H9 (cell line): ENCODE data around the gene TXNRD1. TPM values are rescaled to one million over a fixed set of nuclear protein-coding genes. Genes with fewer than 3 reads are reported as not detected.

Experiments used
- DNase-seq: peaks from one replicate; pipeline ENCODE4 v3.0.0-alpha.2; 2017
- H2AFZ ChIP-seq: one replicate; pipeline ENCODE4 v1.6.1; 2013; ENCODE audit warnings: mild to moderate bottlenecking, low read length, control low read depth, moderate library complexity
- H2AK5ac ChIP-seq: 2 replicates; pipeline ENCODE4 v1.6.1; 2013; ENCODE audit warnings: low read length, control low read depth, mixed read lengths; ENCODE audit not compliant: insufficient read length
- H2BK120ac ChIP-seq: one replicate; pipeline ENCODE4 v1.6.1; 2013; ENCODE audit warnings: low read depth, mild to moderate bottlenecking, low read length, control low read depth, inconsistent platforms; ENCODE audit not compliant: poor library complexity, severe bottlenecking
- H2BK12ac ChIP-seq: 2 replicates; pipeline ENCODE4 v1.6.1; 2013; ENCODE audit warnings: low read length, control low read depth, mixed read lengths, low read depth; ENCODE audit not compliant: insufficient read length
- H2BK15ac ChIP-seq: 2 replicates; pipeline ENCODE4 v1.6.1; 2013; ENCODE audit warnings: low read depth, low read length, control low read depth
- H2BK20ac ChIP-seq: one replicate; pipeline ENCODE4 v1.6.1; 2013; ENCODE audit warnings: low read depth, mild to moderate bottlenecking, low read length, control low read depth, inconsistent platforms; ENCODE audit not compliant: poor library complexity, severe bottlenecking
- H2BK5ac ChIP-seq: 2 replicates; pipeline ENCODE4 v1.6.1; 2013; ENCODE audit warnings: low read length, control low read depth, mixed read lengths; ENCODE audit not compliant: insufficient read length
- H3K14ac ChIP-seq: 2 replicates; pipeline ENCODE4 v1.6.1; 2013; ENCODE audit warnings: low read length, control low read depth; ENCODE audit not compliant: insufficient read depth
- H3K18ac ChIP-seq: 2 replicates; pipeline ENCODE4 v1.6.1; 2013; ENCODE audit warnings: low read depth, mild to moderate bottlenecking, mixed read lengths, low read length, control low read depth; ENCODE audit not compliant: insufficient read length
- H3K23ac ChIP-seq: 2 replicates; pipeline ENCODE4 v1.6.1; 2013; ENCODE audit warnings: low read length, control low read depth, mixed read lengths, low read depth; ENCODE audit not compliant: insufficient read length
- H3K23me2 ChIP-seq: 2 replicates; pipeline ENCODE4 v1.6.1; 2013; ENCODE audit warnings: low read depth, mild to moderate bottlenecking, mixed read lengths, low read length, control low read depth; ENCODE audit not compliant: insufficient read length, poor library complexity, severe bottlenecking
- H3K27ac ChIP-seq: 2 replicates; pipeline ENCODE4 v1.5.1; 2013; ENCODE audit warnings: low read length, control low read depth, mixed read lengths, low read depth; ENCODE audit not compliant: insufficient read length
- H3K27me3 ChIP-seq: 2 replicates; pipeline ENCODE4 v1.6.1; 2013; ENCODE audit warnings: low read length, control low read depth, inconsistent platforms; ENCODE audit not compliant: insufficient read depth
- H3K4ac ChIP-seq: 2 replicates; pipeline ENCODE4 v1.6.1; 2013; ENCODE audit warnings: low read depth, mild to moderate bottlenecking, control low read depth, inconsistent platforms, low read length, moderate library complexity
- H3K4me1 ChIP-seq: 2 replicates; pipeline ENCODE4 v1.6.1; 2013; ENCODE audit warnings: low read length, control low read depth, inconsistent platforms; ENCODE audit not compliant: insufficient read depth
- H3K4me2 ChIP-seq: 2 replicates; pipeline ENCODE4 v1.6.1; 2013; ENCODE audit warnings: low read length, control low read depth, mixed read lengths; ENCODE audit not compliant: insufficient read length, insufficient read depth
- H3K56ac ChIP-seq: 2 replicates; pipeline ENCODE4 v1.6.1; 2013; ENCODE audit warnings: low read depth, mild to moderate bottlenecking, mixed read lengths, low read length, control low read depth; ENCODE audit not compliant: insufficient read length
- H3K79me1 ChIP-seq: 2 replicates; pipeline ENCODE4 v1.6.1; 2013; ENCODE audit warnings: low read depth, mild to moderate bottlenecking, moderate library complexity, low read length, control low read depth, inconsistent platforms; ENCODE audit not compliant: insufficient read depth, poor library complexity, severe bottlenecking
- H3K79me2 ChIP-seq: 2 replicates; pipeline ENCODE4 v1.6.1; 2013; ENCODE audit warnings: low read length, control low read depth, inconsistent platforms; ENCODE audit not compliant: insufficient read depth
- H3K9ac ChIP-seq: 2 replicates; pipeline ENCODE4 v1.6.1; 2013; ENCODE audit warnings: low read length, control low read depth, mixed read lengths; ENCODE audit not compliant: insufficient read length; ENCODE audit errors: extremely low read depth
- H3K9me3 ChIP-seq: one replicate; pipeline ENCODE4 v1.6.1; 2013; ENCODE audit warnings: low read depth, low read length, inconsistent platforms; ENCODE audit not compliant: control insufficient read depth
- H3T11ph ChIP-seq: one replicate; pipeline ENCODE4 v1.6.1; 2013; ENCODE audit warnings: mild to moderate bottlenecking, low read length, control low read depth, inconsistent platforms
- H4K20me1 ChIP-seq: one replicate; pipeline ENCODE4 v1.6.1; 2013; ENCODE audit not compliant: control insufficient read depth, insufficient read length, insufficient read depth
- H4K5ac ChIP-seq: 2 replicates; pipeline ENCODE4 v1.6.1; 2013; ENCODE audit warnings: low read depth, mild to moderate bottlenecking, mixed read lengths, low read length, control low read depth; ENCODE audit not compliant: insufficient read length
- H4K8ac ChIP-seq: replicated peaks from 2 replicates; pipeline ENCODE4 v1.6.1; 2013; ENCODE audit warnings: low read length, control low read depth, mixed read lengths, low read depth; ENCODE audit not compliant: insufficient read length
- H4K91ac ChIP-seq: 2 replicates; pipeline ENCODE4 v1.6.1; 2013; ENCODE audit warnings: low read depth, mild to moderate bottlenecking, moderate library complexity, mixed read lengths, low read length, control low read depth; ENCODE audit not compliant: insufficient read length
- H3K27ac Mint-ChIP-seq, 3 experiments: 2 replicates in 2 of 3; 3 replicates in 1 of 3; pipeline ENCODE4 v1.8.0; 2020 to 2021; ENCODE audit warnings: mixed read lengths in 3 of 3, mild to moderate bottlenecking in 1 of 3, moderate library complexity in 1 of 3
- H3K27me3 Mint-ChIP-seq: 2 replicates; pipeline ENCODE4 v1.8.0; 2021; ENCODE audit warnings: low read depth, mild to moderate bottlenecking, moderate library complexity, mixed read lengths
- H3K36me3 Mint-ChIP-seq, 3 experiments: 2 replicates in 2 of 3; 3 replicates in 1 of 3; pipeline ENCODE4 v1.8.0; 2020 to 2021; ENCODE audit warnings: low read depth in 3 of 3, mixed read lengths in 3 of 3; ENCODE audit not compliant: insufficient read depth in 1 of 3
- H3K4me1 Mint-ChIP-seq, 2 experiments: 2 replicates each; pipeline ENCODE4 v1.8.0; 2020; ENCODE audit warnings: mixed read lengths in 2 of 2
- H3K4me3 Mint-ChIP-seq, 2 experiments: 2 replicates in 1 of 2; 3 replicates in 1 of 2; pipeline ENCODE4 v1.8.0; 2020 to 2021; ENCODE audit warnings: mild to moderate bottlenecking in 2 of 2, mixed read lengths in 2 of 2, moderate library complexity in 1 of 2
- H3K9me3 Mint-ChIP-seq, 2 experiments: 2 replicates in 1 of 2; 3 replicates in 1 of 2; pipeline ENCODE4 v1.8.0; 2020; ENCODE audit warnings: mild to moderate bottlenecking in 2 of 2, mixed read lengths in 2 of 2, moderate library complexity in 1 of 2
- WGBS: extraction: QIAGEN DNeasy Blood & Tissue Kit; methylation state at CpG from one replicate; pipeline ENCODE4 v1.1.7; 2013; ENCODE audit warnings: missing lambda C conversion rate, low lambda C conversion rate, mixed read lengths; ENCODE audit not compliant: insufficient read length; ENCODE audit errors: extremely low coverage; 5-methylcytosine and 5-hydroxymethylcytosine counted together
- total RNA-seq: library from RNA; stranded (reverse); gene quantifications from 2 replicates; pipeline ENCODE4 v1.2.1, GENCODE V29; 2021
- TF ChIP-seq, protein P1 (sequence below): fragments of 200-600 bp; sonication (generic); conservative IDR thresholded peaks from 3 replicates; pipeline ENCODE4 v1.8.0; 2021; ENCODE audit warnings: antibody characterized with exemption, mild to moderate bottlenecking

Gene TXNRD1
- total RNA-seq, 1 experiment from 2014 or later: 100 TPM

DNA sequence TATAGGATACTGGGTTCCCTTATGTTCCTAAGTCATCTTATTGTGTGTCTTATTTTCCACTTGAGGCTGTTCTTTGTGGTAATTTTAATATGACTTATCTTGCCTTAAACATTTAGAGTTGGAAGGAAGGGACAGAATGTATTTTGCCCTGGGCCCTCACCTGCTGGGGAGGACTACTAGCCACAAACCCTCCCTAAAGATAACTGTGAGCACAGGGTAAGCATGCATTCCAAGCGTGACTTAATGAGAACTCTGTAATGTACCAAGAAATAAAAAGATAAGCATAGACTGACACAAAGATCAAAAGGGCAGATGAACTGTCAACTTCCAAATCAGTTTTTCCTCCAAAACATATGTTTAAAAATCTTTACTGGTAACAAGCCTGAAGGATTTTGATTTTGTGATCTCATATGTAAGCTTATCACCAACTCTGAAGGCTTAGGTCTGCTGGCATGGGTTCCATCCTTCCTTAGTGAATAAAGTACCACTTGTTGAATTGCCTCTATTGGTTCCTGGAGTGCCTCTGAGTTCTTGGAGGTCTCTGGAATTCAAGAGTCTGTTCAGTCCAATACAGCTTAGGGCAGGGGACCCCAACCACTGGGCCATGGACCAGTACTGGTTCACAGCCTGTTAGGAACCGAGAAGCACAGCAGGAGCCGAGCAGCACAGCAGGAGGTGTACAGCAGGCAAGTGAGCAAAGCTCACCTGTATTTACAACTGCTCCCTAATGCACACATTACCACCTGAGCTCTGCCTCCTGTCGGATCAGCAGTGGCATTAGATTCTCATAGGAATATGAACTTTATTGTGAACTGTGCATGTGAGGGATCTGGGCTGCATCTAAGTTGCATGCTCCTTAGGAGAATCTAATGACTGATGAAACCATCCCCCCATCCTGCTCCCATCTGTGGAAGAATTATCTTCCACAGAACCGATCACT lies 47.8 kb upstream of the TXNRD1 start:
- no peaks in the 10 kb centered on the region for H3K36me3 Mint-ChIP-seq
- TF ChIP-seq, protein P1, sequence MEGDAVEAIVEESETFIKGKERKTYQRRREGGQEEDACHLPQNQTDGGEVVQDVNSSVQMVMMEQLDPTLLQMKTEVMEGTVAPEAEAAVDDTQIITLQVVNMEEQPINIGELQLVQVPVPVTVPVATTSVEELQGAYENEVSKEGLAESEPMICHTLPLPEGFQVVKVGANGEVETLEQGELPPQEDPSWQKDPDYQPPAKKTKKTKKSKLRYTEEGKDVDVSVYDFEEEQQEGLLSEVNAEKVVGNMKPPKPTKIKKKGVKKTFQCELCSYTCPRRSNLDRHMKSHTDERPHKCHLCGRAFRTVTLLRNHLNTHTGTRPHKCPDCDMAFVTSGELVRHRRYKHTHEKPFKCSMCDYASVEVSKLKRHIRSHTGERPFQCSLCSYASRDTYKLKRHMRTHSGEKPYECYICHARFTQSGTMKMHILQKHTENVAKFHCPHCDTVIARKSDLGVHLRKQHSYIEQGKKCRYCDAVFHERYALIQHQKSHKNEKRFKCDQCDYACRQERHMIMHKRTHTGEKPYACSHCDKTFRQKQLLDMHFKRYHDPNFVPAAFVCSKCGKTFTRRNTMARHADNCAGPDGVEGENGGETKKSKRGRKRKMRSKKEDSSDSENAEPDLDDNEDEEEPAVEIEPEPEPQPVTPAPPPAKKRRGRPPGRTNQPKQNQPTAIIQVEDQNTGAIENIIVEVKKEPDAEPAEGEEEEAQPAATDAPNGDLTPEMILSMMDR: no peak

More for the DNA sequence above, 47.8 kb upstream of the TXNRD1 start:
- no peaks in the 10 kb centered on the region; a peak in 1 of 5 replicates for H3K9me3 Mint-ChIP-seq
- Histone ChIP-seq H2AFZ (no peak overlapping the region), H3T11ph (no peak overlapping the region), H4K91ac (no peak overlapping the region), H2BK120ac (no peak overlapping the region), H3K79me2 (no peaks in the 10 kb centered on the region), H2AK5ac (no peak overlapping the region), H3K56ac (no peak overlapping the region), H3K27ac (no peak overlapping the region), H3K9me3 (no peaks in the 10 kb centered on the region), H3K4ac (no peak overlapping the region), H3K4me1 (no peaks in the 10 kb centered on the region; the same call in 1 of the 2 replicates), H2BK5ac (no peak overlapping the region), H2BK12ac (no peak overlapping the region), H4K8ac (no peak overlapping the region), H4K20me1 (no peaks in the 10 kb centered on the region), H4K5ac (no peak overlapping the region), H2BK15ac (no peak overlapping the region), H3K79me1 (no peaks in the 10 kb centered on the region), H3K27me3 (no peaks in the 10 kb centered on the region), H3K18ac (no peak overlapping the region), H3K23ac (no peak overlapping the region), H3K14ac (no peak overlapping the region), H3K23me2 (no peaks in the 10 kb centered on the region), H2BK20ac (no peak overlapping the region), H3K4me2 (no peak overlapping the region), H3K9ac (no peak overlapping the region)
- H3K27me3 Mint-ChIP-seq: peaks cover 2% of the 10 kb centered on the region; the same call in 1 of the 2 replicates
- no peak for DNase-seq
- no peak overlapping the region for H3K27ac Mint-ChIP-seq
- no peak overlapping the region for H3K4me3 Mint-ChIP-seq
- peaks cover 4 to 6% of the 10 kb centered on the region in 2 experiments for H3K4me1 Mint-ChIP-seq
- WGBS: no CpG with 5 or more reads among the region's 5 CpGs
